Esophagus mucosa (tissue), 1 donor: ENCODE results near the gene PTX4. TPM values are rescaled to one million over a fixed set of nuclear protein-coding genes. Genes with fewer than 3 reads are reported as not detected.

Experiments
- ATAC-seq: fragments of 200-7000 bp; cut with Tn5 transposase; one replicate; pipeline ENCODE4 v1.9.1; 2020
- total RNA-seq: library from RNA; stranded (reverse); gene quantifications from one replicate; pipeline ENCODE4 v1.2.4, GENCODE V29; 2023
- donor health status: DM: yes; HTN: yes; CAD: no.

The PTX4 gene
- total RNA-seq, 1 donor from 2014 or later, result not detected

DNA sequence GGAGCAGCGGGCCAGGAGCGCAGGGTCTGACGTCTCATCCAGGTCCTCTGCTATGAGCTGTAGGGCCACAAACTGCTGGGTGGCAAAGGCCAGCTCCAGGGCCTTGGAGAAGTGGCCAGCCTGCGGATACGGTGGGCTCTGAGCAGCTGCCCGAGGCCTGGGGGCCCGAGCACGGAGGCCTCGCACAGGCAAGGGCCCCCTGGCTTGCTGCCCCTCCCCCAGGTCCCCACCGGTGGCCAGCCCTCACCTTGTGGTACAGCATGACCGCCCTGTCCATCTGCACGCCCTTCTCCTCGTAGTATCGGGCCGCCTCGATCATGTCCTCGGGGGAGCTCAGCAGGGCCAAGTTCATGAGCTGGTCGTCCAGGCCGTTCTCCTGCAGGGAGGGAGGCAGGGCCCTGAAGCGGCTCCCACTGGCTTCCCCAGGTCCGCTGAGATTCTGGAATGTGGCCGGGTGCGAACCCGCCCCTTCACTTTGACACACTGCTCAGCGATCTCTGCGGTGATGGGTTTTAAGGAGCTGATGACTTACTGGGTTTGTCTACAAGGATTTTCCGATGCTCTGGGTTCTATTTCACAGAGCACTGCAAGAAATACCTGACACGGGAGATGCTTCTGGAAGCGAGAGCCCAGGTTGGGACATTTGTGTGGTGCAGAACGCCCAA is 35.0 kb upstream of the PTX4 start:
- ATAC-seq, result no peak

DNA sequence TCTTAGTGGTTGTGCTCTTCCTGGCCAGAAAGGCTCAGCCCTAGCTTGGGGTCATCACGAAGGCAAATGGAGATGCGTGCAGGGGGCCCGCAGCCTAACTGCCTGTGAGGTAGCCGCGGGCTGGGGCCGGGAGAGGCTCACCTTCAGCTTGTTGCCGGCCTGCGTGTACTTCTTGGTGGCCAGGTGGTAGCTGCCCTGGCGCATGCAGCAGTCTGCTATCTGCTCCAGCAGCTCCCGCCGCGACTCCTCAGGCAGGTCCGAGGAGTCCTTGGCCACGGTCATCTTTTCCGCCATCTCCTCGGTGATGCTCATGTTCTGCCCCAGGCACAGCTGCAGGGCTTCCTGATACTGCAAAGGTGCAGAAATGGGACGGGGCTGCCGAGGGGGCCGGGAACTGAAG is 31.7 kb upstream of the PTX4 start:
- no peak for ATAC-seq

DNA sequence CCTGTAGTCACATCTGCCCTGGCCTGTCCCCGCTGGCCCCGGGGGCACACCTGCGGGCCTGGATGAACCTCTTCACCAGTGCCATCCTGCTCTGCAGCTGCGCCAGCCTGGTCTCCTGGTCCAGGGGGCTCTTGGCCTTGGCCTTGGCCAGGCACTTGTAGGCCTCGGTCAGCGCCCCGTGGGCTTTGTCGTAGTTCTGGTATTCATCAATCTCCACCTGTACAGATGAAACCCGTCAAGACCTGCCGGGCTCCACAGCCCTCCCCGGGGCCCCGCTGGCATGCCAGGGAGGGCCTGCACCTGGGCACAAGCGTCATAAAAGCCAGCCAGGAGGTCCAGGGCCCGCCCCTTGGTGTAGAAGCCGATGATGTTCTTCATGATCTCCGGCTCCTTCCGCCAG is 31.1 kb upstream of the PTX4 start:
- ATAC-seq, result peak; percentile 8

DNA sequence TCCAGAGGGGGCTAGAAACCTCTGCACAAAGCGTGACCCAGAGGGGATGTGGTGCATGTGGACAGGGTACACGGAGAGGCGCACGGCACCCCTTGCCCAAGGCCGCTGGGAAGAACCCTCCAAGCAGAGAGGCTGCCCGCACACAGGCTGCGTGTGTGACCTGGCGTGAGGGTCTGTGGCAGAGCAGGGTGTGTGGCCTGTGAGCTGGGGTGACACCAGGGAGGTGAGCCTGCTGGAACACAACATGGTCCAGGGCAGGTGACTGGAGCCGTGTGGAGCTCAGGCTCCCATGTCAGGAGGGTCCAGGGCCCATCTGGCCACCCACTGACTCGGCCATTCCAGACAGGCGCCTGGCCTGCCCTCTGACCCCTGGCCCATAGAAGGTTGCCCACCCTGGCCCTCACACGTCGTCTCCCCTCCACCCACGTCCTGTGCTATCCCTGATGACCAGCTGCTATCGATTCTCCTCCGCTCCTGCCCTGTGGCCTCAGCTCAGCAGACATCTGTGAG is 29.9 kb upstream of the PTX4 start:
- peak; percentile 13 for ATAC-seq

DNA sequence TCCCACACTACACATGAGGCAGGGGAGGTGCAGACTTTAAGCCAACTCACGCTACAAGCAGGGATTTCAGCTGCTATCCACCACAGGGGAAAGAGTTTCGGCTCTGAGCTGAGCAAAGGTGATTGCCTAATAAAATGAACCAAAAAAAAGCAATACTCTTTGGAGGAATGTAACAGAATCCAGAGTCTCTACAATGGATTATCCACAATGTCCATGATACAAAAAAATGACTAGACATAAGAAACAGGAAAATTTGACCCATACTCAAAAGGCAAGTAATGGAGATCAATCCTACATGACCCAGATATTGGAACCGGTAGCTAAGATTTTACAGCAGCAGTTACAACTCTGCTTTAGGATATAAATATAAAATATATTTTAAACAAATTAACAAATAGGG is 25.8 kb upstream of the PTX4 start:
- no peak for ATAC-seq

DNA sequence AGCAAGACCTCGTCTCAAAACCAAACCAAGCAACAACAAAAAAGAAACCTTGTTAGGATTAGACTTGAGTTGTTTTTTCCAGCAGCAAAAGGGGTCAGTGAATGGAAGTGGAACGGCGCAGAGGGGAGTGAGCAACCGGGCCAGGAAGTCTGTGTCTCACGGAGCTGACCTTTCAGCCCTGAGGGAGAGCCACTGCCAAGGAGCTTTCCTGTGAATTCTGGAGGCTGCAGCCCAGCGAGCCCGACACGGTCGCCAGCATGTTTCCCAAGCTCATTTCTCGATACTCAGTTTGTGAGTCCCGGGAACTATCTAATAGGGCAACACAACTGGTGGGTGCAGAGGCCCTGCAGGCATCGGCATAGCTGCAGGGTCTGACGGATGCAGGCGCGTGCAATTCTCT is 24.0 kb upstream of the PTX4 start:
- ATAC-seq, result no peak

DNA sequence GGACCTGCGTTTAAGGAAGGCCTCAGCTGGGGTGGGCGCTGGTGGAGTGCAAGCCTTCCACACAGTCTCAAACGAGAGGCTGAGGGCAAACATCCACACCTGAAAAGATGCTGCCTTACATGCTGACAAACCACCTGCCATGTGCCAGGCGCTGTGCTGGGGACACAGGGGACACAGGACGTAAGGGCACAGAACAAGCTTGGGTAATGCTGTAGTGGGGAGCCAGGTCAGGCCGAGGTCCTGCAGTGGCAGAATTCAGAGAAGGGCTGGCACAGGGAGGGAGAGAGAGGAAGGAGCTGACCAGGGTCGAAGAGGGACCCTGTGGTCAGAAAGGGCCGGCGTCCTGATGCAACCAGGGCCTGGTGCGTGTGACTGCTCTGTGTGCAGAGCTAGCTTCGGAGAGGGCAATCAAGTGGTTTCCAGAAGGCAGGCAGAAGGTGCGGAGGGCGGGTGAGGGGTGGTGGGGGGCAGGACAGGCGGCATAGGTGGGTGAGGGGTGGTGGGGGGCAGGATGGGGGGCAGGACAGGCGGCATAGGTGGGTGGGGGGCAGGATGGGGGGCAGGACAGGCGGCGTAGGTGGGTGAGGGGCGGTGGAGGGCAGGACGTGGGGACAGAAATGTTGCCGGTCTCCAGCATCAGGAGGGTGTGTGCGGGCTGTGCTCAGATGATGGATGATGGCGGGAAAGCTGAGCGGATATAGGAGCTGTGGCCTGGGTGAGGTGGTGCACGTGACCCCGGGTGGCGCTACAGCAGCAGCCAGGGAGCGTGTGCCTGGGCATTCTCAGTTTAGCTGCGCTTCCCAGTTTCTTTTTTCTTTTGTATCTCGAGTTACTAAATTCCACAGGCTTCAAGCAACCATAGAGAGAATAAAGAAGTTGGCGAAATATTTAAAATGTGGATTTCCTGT is 23.2 kb upstream of the PTX4 start:
- no peak for ATAC-seq

DNA sequence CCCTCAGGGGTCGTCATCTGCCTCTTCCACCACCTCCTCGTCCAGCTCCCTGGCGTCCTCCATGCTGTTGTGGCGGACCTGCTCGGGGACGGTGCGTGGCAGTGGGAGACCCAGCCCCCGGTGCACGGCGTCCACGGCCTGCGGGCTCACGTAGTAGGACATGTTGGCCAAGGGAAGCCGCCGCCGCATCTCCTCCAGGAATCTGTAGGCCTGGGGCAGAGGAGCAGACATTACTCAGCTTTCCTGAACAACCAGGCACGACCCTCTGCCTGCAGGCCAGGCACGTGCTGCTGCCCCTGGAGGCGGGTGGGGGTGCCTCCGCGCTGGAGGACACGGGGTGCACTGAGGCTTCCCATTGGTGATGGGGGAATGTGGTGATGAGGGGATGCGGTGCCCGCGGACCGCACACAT is 22.2 kb upstream of the PTX4 start:
- ATAC-seq, result peak; percentile 4

DNA sequence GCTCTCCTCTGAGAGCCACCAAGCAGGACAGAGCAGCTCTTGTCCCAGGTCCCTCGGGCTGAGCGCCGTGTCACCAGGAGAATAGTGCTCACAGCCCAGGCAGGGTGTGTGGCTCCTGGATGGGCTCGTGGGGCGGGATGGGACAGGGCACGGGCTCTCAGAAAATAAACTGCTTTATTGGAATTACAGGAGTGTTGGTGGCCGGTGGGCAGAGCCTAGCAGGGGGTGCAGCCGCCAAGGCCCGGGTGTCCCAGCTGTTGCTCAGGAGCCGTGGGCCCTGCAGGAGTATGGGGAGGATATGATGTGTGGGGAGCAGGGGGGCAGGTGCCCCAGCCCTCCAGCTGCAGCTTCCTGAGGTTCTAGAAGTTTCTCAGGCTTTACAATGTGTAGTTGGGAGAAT is 21.5 kb upstream of the PTX4 start:
- no peak for ATAC-seq

DNA sequence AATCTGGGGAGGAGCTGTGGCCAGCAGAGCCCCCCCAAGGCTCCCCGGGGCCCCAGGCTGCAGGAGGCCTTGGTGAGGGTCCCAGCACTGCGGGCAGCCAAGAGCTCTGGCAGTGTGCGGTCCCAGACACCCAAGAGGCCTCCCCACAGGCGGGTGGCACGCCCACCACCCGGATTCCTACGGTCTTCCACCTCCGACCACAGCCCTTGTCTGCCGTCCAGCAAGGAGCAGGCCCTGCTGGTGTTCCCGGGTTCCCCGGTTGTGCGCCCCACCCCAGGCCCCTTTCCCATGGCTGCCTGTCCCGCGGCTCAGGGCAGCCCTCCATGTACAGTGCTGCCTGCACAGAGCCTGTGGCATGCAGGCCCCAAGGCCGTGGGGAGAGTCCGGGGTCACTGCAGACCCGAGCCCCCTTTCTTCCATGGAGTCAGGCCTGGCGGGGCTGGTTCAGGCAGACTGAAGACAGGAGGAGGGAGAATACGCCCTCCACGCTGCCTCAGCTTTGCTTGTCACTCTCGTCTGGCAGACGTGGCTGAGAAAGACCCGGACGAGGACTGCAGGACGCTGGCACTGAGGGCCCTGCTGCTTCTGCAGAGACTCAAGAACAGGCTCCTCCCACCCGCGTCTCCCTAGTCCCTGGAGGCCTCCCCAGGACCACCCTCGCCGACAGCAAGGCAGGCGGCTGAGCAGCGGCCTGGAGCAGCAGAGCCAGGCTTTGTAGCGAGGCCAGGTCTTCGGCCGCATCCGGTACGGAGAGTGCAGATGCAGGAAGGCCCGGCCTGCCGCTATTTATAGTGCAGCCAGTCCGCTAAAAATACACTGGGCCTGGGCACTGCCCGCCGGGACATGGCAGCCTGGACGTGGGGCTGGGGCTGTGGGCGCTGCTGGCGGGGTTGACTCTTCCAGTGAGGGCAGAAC is 20.8 kb upstream of the PTX4 start:
- peak; percentile 35 for ATAC-seq

DNA sequence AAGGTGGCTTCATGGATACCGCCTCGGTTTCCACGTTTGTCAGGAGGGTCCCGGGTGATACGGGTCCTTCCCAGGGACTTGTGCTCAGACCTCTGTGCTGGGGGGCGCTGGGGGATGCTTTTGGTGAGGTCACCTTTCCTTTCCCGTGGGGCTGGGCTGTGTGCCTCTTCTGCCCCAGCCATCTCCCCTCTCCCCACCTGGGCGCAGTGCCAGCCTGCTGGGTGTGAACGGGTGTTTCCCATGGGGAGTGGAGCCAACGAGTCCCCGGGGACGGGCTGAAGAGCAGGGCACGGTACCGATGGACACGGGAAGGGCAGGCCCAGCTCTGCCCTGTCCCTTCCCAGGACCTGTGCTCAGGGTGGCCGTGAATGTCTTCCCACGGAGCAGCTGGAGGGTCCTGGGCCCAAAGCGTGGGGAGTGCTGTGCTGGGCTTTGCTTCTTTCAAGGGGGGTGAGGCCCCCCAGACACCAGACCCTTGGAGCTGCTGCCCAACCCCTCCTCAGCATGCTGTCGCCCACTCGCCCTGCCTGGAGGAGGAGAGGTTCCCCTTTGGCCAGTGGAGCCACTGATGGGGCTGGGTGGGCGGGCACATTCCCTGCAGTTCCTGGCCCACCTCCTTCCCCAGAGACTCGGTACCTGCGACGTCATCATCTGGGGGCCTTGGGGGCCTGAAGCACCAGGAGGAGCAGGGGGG is 19.9 kb upstream of the PTX4 start:
- no peak for ATAC-seq

DNA sequence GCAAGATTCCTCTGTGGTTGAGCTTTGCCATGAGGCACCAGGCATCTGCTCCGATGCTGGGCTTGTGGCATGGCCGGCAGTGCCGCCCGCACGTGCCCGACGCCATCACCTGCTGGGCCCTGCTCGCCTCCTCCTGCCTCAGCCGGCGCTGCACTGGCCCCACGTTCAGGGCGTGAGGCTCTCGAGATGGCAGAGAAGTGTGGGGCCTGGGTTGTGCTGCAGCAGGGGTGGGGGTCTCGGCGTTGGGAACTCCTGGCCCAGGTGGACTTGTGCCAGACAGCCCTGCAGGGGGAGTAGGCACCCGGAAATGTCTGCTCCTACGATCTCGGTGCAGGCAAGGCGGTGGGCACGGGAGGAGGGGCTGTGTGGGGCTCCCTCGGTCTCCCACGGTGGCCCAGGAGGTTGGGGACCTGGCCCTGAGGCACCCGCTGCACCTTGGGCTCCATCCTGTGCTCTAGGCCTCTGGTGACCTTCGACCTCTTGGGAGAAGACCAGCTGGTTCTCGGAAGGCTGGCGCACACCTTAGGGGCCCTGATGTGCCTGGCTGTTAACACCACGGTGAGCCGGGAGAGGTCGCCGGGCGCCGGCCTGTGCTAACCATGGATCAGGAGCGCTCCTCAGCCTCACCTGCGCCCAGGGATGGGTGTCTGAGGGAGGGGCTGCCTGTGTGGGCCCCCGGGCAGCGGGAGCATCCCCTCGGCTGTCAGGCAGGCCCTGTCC is 17.9 kb upstream of the PTX4 start:
- ATAC-seq, result no peak

DNA sequence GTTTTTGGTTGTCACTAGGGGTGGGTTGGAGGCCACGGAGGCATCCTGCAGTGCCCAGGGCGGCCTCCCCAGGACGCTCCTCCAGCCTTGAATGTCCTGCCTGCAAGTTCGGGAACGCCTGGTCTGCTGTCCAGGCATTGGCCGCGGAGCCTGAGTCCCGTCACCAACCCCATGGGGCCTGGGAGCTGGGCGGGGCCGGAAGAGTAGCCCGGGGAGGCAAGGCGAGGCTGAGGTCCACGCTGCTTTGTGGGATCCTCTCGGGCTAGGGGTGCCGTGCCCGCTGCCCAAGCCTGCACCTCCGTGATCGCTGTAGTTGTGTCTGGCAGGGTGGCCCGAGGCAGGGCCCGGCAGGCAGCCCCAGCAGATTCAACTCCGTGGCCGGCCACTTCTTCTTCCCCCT is 17.2 kb upstream of the PTX4 start:
- no peak for ATAC-seq

DNA sequence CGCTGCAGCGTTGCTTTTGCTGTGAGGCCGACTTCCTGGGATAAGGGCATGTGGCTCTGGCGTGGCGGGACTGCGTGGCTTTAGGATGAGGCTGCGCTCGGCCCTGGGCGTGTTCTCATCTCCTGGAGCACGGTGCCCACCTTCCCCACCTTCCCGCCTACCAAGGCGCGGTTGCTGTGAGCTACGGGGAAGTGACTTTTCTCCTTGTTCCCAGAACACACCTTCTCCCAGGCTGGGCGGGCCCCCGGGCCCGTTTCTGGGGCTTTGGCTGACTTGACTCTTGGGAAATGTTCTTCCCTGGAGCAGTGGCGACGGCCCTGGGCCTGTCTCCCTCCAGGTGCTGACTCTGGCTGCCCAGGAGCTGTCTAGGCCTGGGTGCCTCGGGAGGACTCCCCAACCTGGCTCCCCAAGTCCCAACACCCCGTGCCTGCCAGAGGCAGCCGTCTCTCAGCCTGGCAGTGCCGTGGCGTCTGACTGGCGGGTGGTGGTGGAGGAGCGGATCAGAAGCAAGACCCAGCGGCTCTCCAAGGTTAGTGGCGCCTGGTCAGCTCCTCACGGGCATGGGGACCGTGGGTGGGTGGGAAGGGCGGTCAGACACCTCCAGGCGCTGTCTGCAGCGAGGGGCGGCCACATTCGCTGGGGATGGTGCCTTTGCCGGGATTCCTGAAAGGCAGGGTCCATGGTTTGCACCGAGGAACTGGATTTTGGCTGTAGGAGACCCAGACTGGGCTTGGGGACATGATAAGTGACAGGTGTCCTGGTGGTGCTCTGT is 16.5 kb upstream of the PTX4 start:
- ATAC-seq, result no peak

DNA sequence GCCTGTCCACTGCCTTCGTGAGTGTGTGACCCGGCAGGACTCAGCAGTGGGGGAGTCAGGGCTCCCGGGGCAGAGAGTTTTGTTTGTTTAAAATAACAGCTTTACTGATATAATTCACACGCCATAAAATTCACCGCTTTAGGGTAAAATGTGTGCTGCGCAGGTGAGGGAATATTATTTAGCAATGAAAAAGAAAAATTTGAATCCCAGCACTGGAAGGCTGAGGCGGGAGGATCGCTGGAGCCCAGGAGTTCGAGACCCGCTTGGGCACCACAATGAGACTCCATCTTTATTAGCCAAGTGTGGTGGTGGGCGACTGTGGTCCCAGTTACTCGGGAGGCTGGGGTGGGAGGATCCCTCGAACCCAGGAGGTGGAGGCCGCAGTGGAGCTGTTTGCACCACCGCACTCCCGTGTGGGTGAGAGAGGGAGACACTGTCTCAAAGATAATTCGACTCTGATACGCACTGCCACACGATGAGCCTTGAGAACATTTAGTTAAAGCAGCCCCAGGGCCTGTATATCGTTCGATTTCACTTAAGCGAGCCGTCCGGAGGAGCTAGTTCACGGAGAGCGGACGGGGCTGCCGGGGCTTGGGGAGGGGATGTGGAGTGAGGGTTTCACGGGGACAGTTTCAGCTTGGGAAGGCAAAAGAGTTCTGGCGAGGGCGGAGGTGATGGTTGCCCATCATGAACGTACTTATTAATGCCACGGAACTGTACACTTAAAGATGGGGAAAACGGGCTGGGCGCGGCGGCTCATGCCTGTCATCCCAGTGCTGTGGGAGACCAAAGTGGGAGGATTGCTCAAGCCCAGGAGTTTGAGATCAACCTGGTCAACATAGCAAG is 14.6 kb upstream of the PTX4 start:
- no peak for ATAC-seq

DNA sequence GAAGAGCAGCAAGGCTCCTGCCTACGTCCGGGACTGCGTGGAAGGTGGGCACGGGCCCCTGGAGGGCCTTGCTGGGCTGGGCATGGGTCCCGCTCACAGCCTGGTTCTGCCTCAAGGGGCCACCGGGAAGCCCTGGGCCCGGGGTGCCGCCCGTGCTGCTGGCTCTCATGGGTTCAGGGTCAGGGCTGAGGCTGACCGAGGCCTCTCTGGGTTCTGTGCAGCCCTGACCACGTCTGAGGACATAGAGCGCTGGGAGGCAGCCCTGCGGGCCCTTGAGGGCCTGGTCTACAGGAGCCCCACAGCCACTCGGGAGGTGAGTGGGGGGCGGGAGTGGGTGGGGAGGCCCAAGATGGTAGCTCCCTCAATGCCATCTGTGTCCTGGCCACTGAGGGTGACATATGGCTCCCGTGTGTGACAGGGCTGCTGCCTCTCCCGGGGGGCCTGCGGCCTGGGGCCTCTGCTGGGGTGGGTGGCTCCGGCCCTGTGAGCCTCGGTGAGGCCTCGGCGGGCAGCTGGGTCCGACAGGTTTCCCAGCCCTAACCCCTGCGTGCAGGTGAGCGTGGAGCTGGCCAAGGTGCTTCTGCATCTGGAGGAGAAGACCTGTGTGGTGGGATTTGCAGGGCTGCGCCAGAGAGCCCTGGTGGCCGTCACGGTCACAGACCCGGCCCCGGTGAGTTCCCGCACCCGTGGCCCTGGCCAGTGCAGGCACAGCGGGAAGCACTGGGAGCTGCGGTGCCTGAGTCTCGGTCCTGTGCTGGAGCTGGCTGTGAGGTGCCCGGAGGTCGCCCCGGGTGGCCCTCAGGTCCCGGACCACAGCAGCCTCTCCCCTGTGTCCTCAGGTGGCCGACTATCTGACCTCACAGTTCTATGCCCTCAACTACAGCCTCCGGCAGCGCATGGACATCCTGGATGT is 13.6 kb upstream of the PTX4 start:
- no peak for ATAC-seq

DNA sequence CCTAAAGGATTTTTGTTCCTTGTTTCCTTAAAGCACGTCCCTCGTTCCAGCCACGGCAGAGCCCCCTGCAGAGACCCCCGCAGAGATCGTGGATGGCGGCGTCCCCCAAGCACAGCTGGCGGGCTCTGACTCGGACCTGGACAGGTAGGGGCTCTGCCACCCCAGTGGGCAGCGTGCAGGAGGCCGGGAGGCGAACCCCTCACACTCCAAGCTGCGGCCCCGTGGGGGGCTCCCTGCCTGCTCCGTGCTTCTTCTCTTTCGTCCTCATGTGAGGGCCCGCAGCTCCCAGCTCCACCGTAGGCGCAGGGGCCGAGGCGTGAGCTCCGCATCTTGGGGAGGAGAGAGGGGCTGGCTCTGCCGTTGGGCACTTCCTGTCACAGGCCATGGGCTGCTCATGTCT is 12.9 kb upstream of the PTX4 start:
- no peak for ATAC-seq

DNA sequence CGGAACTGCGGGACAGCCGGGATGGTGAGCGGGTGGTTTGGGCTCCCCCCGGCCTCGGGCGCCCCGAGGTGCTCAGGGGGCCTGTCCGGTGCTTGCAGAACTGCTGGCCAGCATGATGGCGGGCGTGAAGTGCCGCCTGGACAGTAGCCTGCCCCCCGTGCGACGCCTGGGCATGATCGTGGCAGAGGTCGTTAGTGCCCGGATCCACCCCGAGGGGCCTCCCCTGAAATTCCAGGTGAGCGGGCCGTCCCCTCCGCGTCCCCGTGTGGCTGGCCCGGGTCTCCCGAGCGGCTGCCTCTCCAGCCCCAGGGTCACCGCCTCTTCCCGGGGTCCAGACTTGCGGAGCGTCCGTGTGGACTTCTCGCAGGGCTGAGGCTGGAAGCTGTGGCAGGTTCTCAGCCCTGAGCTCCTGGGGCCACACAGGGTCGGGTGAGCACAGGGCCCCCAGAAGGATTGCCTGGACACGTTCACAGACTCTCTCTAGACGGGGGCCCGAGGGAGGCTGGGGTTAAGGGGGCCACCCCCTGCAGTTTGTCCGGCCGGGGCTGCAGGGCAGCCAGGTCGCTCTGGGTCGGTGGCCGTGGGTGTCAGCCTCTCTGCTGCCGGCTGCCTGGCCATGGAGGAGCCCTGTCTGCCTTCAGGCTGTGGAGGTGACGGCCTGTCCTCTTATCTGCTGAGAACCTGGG is 11.9 kb upstream of the PTX4 start:
- ATAC-seq, result no peak
